SK-N-SH treated with all-trans-retinoic acid at 6 μM for 48 hours (cell line): ENCODE measurements around the gene CST9L.

Source experiments
- ARNTL ChIP-seq: fragments of 450-650 bp; formaldehyde crosslinking; IDR thresholded peaks from 2 replicates; pipeline ENCODE4 v1.5.0; 2020; ENCODE audit warnings: low read depth, mild to moderate bottlenecking, moderate library complexity, borderline replicate concordance
- CREB5 ChIP-seq: fragments of 250-450 bp; sonication (Bioruptor Pico); IDR thresholded peaks from 2 replicates; pipeline ENCODE4 v1.5.1; 2020; ENCODE audit warnings: low read depth, mild to moderate bottlenecking, moderate library complexity
- CSDC2 ChIP-seq: fragments of 250-450 bp; sonication (Bioruptor Pico); IDR thresholded peaks from 2 replicates; pipeline ENCODE4 v1.5.0; 2020; ENCODE audit warnings: mild to moderate bottlenecking, moderate library complexity
- GLIS3 ChIP-seq: fragments of 250-450 bp; sonication (Bioruptor Pico); IDR thresholded peaks from 2 replicates; pipeline ENCODE4 v1.5.0; 2020; ENCODE audit warnings: mild to moderate bottlenecking, moderate library complexity
- OSR1 ChIP-seq: fragments of 250-450 bp; sonication (Bioruptor Pico); IDR thresholded peaks from 2 replicates; pipeline ENCODE4 v1.8.0; 2022; ENCODE audit warnings: moderate library complexity, mild to moderate bottlenecking, inconsistent platforms
- PATZ1 ChIP-seq: fragments of 250-450 bp; sonication (Bioruptor Pico); IDR thresholded peaks from 2 replicates; pipeline ENCODE4 v1.8.0; 2020; ENCODE audit warnings: mild to moderate bottlenecking, moderate library complexity, borderline replicate concordance
- PPARA ChIP-seq: fragments of 250-450 bp; sonication (Bioruptor Pico); IDR thresholded peaks from 2 replicates; pipeline ENCODE4 v1.5.0; 2020; ENCODE audit warnings: mild to moderate bottlenecking, borderline replicate concordance
- RARB ChIP-seq: fragments of 250-450 bp; sonication (Bioruptor Pico); IDR thresholded peaks from 2 replicates; pipeline ENCODE4 v1.8.0; 2021; ENCODE audit warnings: mild to moderate bottlenecking, moderate library complexity
- ZC3H10 ChIP-seq: fragments of 250-450 bp; sonication (Bioruptor Pico); IDR thresholded peaks from 2 replicates; pipeline ENCODE4 v1.5.1; 2021; ENCODE audit warnings: mild to moderate bottlenecking, moderate library complexity
- ZFP3 ChIP-seq: fragments of 250-450 bp; sonication (Bioruptor Pico); IDR thresholded peaks from 2 replicates; pipeline ENCODE4 v1.5.0; 2020; ENCODE audit warnings: mild to moderate bottlenecking, moderate library complexity
- ZFP30 ChIP-seq: fragments of 450-650 bp; formaldehyde crosslinking; IDR thresholded peaks from 2 replicates; pipeline ENCODE4 v1.5.0; 2022; ENCODE audit warnings: mild to moderate bottlenecking, moderate library complexity
- ZNF565 ChIP-seq: fragments of 450-650 bp; formaldehyde crosslinking; conservative IDR thresholded peaks from 2 replicates; pipeline ENCODE4 v1.5.0; 2020; ENCODE audit warnings: low read depth, mild to moderate bottlenecking, moderate library complexity
- ZNF8 ChIP-seq: fragments of 450-650 bp; formaldehyde crosslinking; IDR thresholded peaks from 2 replicates; pipeline ENCODE4 v1.5.0; 2020; ENCODE audit warnings: mild to moderate bottlenecking, moderate library complexity

- TF ChIP-seq ZFP30 (CRISPR knock-in tag) (no peak), PATZ1 (no peak), CREB5 (CRISPR knock-in tag) (no peak), RARB (no peak), ZNF8 (CRISPR knock-in tag) (no peak), GLIS3 (CRISPR knock-in tag) (no peak), ZNF565 (no peak), PPARA (CRISPR knock-in tag) (no peak), CSDC2 (CRISPR knock-in tag) (no peak), ARNTL (CRISPR knock-in tag) (no peak), ZFP3 (CRISPR knock-in tag) (no peak), OSR1 (no peak), ZC3H10 (CRISPR knock-in tag) (no peak)
These were observed 1.9 kb downstream of the CST9L start for GRCh38 chr20:23566199-23566932.
